NCI-H1092 (cell line): ENCODE data around the gene RASGEF1C.
"Not testable (repeated sequence)": the region's sequence is repeated elsewhere in the genome, so short reads cannot be mapped to it uniquely, and the experiment has no call there.

Experiments
- DNase-seq: peaks from one replicate; lab custom pipeline; 2025; lab: John Stamatoyannopoulos, UW

The RASGEF1C gene

GRCh38 chr5:180210961-180211760, 2.1 kb upstream of the RASGEF1C start:
- DNase-seq: no peak

GRCh38 chr5:180210077-180210476, 1.1 kb upstream of the RASGEF1C start:
- not testable (repeated sequence) for DNase-seq

- DNase-seq: no peak
Observed at GRCh38 chr5:180208435-180209081, 453 bp downstream of the RASGEF1C start.

- no peak for DNase-seq
Observed at GRCh38 chr5:180208038-180208434, 975 bp downstream of the RASGEF1C start.

- no peak for DNase-seq
Observed at GRCh38 chr5:180207593-180207992, 1.4 kb downstream of the RASGEF1C start.

- no peak for DNase-seq
Observed at GRCh38 chr5:180206993-180207392, 2.0 kb downstream of the RASGEF1C start.

- no peak for DNase-seq
Observed at GRCh38 chr5:180205916-180206315, 3.1 kb downstream of the RASGEF1C start.

GRCh38 chr5:180204276-180204819, 4.7 kb downstream of the RASGEF1C start:
- DNase-seq: no peak

- DNase-seq: no peak
Observed at GRCh38 chr5:180202939-180203573, 6.0 kb downstream of the RASGEF1C start.

- no peak for DNase-seq
Observed at GRCh38 chr5:180201051-180201987, 7.7 kb downstream of the RASGEF1C start.

GRCh38 chr5:180199390-180199789, 9.6 kb downstream of the RASGEF1C start:
- no peak for DNase-seq

- DNase-seq: no peak
Observed at GRCh38 chr5:180198208-180198607, 10.8 kb downstream of the RASGEF1C start.

- no peak for DNase-seq
Observed at GRCh38 chr5:180197016-180197702, 11.9 kb downstream of the RASGEF1C start.

GRCh38 chr5:180194410-180195345, 14.3 kb downstream of the RASGEF1C start:
- no peak for DNase-seq

- no peak for DNase-seq
Observed at GRCh38 chr5:180193749-180194375, 15.1 kb downstream of the RASGEF1C start.

- no peak for DNase-seq
Observed at GRCh38 chr5:180191716-180192115, 17.3 kb downstream of the RASGEF1C start.

- DNase-seq: no peak
Observed at GRCh38 chr5:180187767-180188166, 21.2 kb downstream of the RASGEF1C start.

- no peak for DNase-seq
Observed at GRCh38 chr5:180180846-180181245, 28.2 kb downstream of the RASGEF1C start.

- DNase-seq: no peak
Observed at GRCh38 chr5:180180421-180180820, 28.6 kb downstream of the RASGEF1C start.
